SK-N-MC (cell line): ENCODE measurements around the gene RPP30.

Experiments used
- FOXP2 ChIP-seq: optimal IDR thresholded peaks from 2 replicates; pipeline ENCODE3; 2011; ENCODE audit warnings: mild to moderate bottlenecking, moderate library complexity; ENCODE audit not compliant: insufficient read depth; ENCODE audit errors: extremely low read length, control extremely low read depth
- POLR2AphosphoS5 ChIP-seq: IDR thresholded peaks from 2 replicates; pipeline ENCODE4 v1.6.1; 2012; ENCODE audit warnings: mild to moderate bottlenecking, low read depth, low read length, borderline replicate concordance

GRCh38 chr10:90893190-90893589 is 21.4 kb downstream of the RPP30 start:
- no peak for TF ChIP-seq POLR2AphosphoS5
- TF ChIP-seq FOXP2 = no peak
